ENCODE data around the gene RPL35.

The RPL35 gene

GRCh38 chr9:124813501-124814163 is 48.1 kb downstream of the RPL35 start:
- FAIRE-seq, result no peak

- FAIRE-seq, result no peak
Observed at GRCh38 chr9:124813041-124813440, 48.7 kb downstream of the RPL35 start.

- no peak for FAIRE-seq
Observed at GRCh38 chr9:124812441-124812876, 49.3 kb downstream of the RPL35 start.

- FAIRE-seq, result no peak
Observed at GRCh38 chr9:124810663-124811355, 50.9 kb downstream of the RPL35 start.

GRCh38 chr9:124809741-124810500 is 51.8 kb downstream of the RPL35 start:
- no peak for FAIRE-seq

- no peak for FAIRE-seq
Observed at GRCh38 chr9:124809211-124809610, 52.5 kb downstream of the RPL35 start.

GRCh38 chr9:124808246-124808956 is 53.4 kb downstream of the RPL35 start:
- FAIRE-seq, result no peak
